Thyroid gland (tissue), 4 donors: ENCODE data around the gene CHST8. TPM values are rescaled to one million over a fixed set of nuclear protein-coding genes. Genes with fewer than 3 reads are reported as not detected.
"Not testable (repeated sequence)": the region's sequence is repeated elsewhere in the genome, so short reads cannot be mapped to it uniquely, and the experiment has no call there.

Experiments used
- DNase-seq, 2 donors: peaks; one replicate each; pipeline ENCODE4 v3.0.0-alpha.2; 2019
- H3K27ac ChIP-seq, 3 donors: fragments of 200-600 bp; sonication (generic); 1 replicate in 2 of 3; 2 replicates in 1 of 3; pipeline ENCODE4 v1.5.1; 2016 to 2019; ENCODE audit warnings: mild to moderate bottlenecking in 1 of 3, moderate library complexity in 1 of 3
- H3K27me3 ChIP-seq: fragments of 200-600 bp; sonication (generic); one replicate; pipeline ENCODE4 v1.5.1; 2019
- H3K36me3 ChIP-seq, 2 donors: fragments of 200-600 bp; sonication (generic); one replicate each; pipeline ENCODE4 v1.5.1; 2016 to 2019
- H3K4me1 ChIP-seq, 2 donors: fragments of 200-600 bp; sonication (generic); one replicate each; pipeline ENCODE4 v1.5.1; 2017 to 2019
- H3K4me3 ChIP-seq, 3 donors: fragments of 200-600 bp; sonication (generic); replicated peaks in 1 of 3; 1 replicate in 2 of 3; 2 replicates in 1 of 3; pipeline ENCODE4 v1.5.1; 2016; ENCODE audit warnings: mild to moderate bottlenecking in 1 of 3
- H3K9me3 ChIP-seq: fragments of 200-600 bp; sonication (generic); one replicate; pipeline ENCODE4 v1.5.1; 2017
- POLR2A ChIP-seq, 2 donors: fragments of 450-650 bp; IDR thresholded peaks; one replicate each; pipeline ENCODE4 v1.6.1; 2017; ENCODE audit warnings: antibody characterized with exemption in 2 of 2, mild to moderate bottlenecking in 2 of 2, moderate library complexity in 1 of 2
- WGBS, 2 donors: methylation state at CpG; one replicate each; pipeline ENCODE4 v1.1.5; 2017; 5-methylcytosine and 5-hydroxymethylcytosine counted together
- intact Hi-C: fragments of 100-400 bp; cut with DNase I; formaldehyde crosslinking; loops from one replicate; pipeline ENCODE4 v1.15.1; 2023
- total RNA-seq, 4 donors: library from RNA; depleted of rRNA; stranded (reverse); fragments of >200 nt; gene quantifications; one replicate each; pipeline ENCODE4 v1.2.3, GENCODE V29; 2016
- TF ChIP-seq, protein P1 (sequence below), 6 experiments: fragments of 200-600 bp in 3 of 6; fragments of 450-650 bp in 3 of 6; sonication (generic) in 3 of 6; IDR thresholded peaks; one replicate each; pipeline ENCODE4 v1.5.1; 2016 to 2019; ENCODE audit warnings: antibody characterized with exemption in 6 of 6, mild to moderate bottlenecking in 2 of 6, inconsistent platforms in 1 of 6, moderate library complexity in 1 of 6

Gene CHST8
- total RNA-seq, 4 donors from 2014 or later = 0.83 to 2.6 (median 1.4) TPM; not detected in 1

GRCh38 chr19:33616346-33616745 lies 5.4 kb upstream of the CHST8 start:
- 94% methylated on average over 3 of the region's 4 CpGs; no CpG with 5 or more reads in 1 of the 2 donors for WGBS, 2 donors
- intact Hi-C loops = no loop called here
- Histone ChIP-seq H3K27me3 (no peaks in the 10 kb centered on the region), H3K4me3 (no peak overlapping the region), H3K9me3 (no peaks in the 10 kb centered on the region), H3K4me1 (no peaks in the 10 kb centered on the region), H3K27ac (no peak overlapping the region), H3K36me3 (no peaks in the 10 kb centered on the region)
- no peak for TF ChIP-seq POLR2A (IDR thresholded peaks at IDR 0.05)
- TF ChIP-seq, protein P1, sequence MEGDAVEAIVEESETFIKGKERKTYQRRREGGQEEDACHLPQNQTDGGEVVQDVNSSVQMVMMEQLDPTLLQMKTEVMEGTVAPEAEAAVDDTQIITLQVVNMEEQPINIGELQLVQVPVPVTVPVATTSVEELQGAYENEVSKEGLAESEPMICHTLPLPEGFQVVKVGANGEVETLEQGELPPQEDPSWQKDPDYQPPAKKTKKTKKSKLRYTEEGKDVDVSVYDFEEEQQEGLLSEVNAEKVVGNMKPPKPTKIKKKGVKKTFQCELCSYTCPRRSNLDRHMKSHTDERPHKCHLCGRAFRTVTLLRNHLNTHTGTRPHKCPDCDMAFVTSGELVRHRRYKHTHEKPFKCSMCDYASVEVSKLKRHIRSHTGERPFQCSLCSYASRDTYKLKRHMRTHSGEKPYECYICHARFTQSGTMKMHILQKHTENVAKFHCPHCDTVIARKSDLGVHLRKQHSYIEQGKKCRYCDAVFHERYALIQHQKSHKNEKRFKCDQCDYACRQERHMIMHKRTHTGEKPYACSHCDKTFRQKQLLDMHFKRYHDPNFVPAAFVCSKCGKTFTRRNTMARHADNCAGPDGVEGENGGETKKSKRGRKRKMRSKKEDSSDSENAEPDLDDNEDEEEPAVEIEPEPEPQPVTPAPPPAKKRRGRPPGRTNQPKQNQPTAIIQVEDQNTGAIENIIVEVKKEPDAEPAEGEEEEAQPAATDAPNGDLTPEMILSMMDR (IDR thresholded peaks at IDR 0.05) = no peak
- no peak for DNase-seq

- H3K4me3 ChIP-seq = no peak overlapping the region
- no peak overlapping the region for H3K27ac ChIP-seq
- TF ChIP-seq, protein P1 (IDR thresholded peaks at IDR 0.05) = no peak
- no peak for TF ChIP-seq POLR2A (IDR thresholded peaks at IDR 0.05)
- H3K27me3 ChIP-seq = no peaks in the 10 kb centered on the region
- intact Hi-C loops = no loop called here
- H3K9me3 ChIP-seq = no peaks in the 10 kb centered on the region
- WGBS, 2 donors = 71 to 72% methylated on average over 4 of the region's 4 CpGs
- peaks cover 0 to under 1% of the 10 kb centered on the region in 2 donors for H3K4me1 ChIP-seq
- no peak for DNase-seq
- H3K36me3 ChIP-seq = no peaks in the 10 kb centered on the region
Measured at GRCh38 chr19:33616857-33617256, 4.9 kb upstream of the CHST8 start.

- WGBS, 2 donors = 82 to 83% methylated on average over 1 to 2 of the region's 2 CpGs
- intact Hi-C loops, H3K4me3 ChIP-seq, H3K27me3 ChIP-seq, H3K27ac ChIP-seq, DNase-seq, H3K9me3 ChIP-seq, H3K36me3 ChIP-seq: not testable (repeated sequence)
- peaks cover 3 to 13% of the 10 kb centered on the region in 2 donors for H3K4me1 ChIP-seq
Measured at GRCh38 chr19:33618363-33618762, 3.4 kb upstream of the CHST8 start.

DNA sequence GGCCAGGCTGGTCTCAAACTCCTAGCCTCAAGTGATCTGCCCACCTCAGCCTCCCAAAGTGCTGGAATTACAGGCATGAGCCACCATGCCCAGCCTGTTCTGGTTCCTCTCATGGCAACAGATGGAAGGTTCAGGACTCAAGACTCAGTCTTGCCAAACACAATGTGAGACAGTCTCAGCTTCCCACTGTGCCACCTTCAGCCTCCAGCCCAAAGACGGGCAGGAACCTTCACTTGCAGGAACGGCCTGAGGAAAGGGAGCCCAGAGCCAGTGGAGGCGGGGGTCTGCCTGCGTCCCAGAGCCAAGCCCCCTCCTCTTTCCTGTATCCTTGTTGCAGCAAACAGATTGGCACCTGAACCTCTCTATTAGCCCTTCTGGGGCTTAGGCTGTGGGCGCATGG lies 2.9 kb upstream of the CHST8 start:
- Histone ChIP-seq H3K4me3 (no peak overlapping the region), H3K4me1 (peaks cover 3 to 13% of the 10 kb centered on the region in 2 donors), H3K36me3 (no peaks in the 10 kb centered on the region), H3K27me3 (no peaks in the 10 kb centered on the region), H3K9me3 (no peaks in the 10 kb centered on the region), H3K27ac (no peak overlapping the region)
- WGBS, 2 donors = 74 to 81% methylated on average over 3 to 4 of the region's 5 CpGs
- DNase-seq = no peak
- TF ChIP-seq, protein P1 (IDR thresholded peaks at IDR 0.05) = no peak
- no peak for TF ChIP-seq POLR2A (IDR thresholded peaks at IDR 0.05)
- intact Hi-C loops = no loop called here

DNA sequence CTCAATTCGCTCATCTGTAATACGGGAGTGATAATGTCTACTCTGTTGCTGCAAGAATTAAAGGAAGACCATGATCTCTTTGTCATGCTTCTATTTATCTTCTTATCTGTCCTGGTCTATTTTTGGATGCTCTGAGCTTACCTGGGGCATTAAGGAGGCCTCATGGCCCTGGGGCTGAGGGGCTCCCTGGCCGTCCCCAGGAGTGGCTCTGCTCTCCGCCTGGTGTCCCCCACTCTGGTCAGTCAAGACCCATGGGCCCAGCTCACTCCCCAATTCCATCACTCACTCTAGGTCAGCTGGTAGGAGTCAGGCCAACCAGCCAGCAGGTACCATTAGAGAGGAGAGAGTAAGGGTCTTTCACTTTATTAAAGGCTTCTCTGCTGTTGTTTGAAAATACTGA lies 1.1 kb upstream of the CHST8 start:
- no peak overlapping the region for H3K4me3 ChIP-seq
- intact Hi-C loops = no loop called here
- H3K27ac ChIP-seq = no peak overlapping the region
- no peaks in the 10 kb centered on the region for H3K27me3 ChIP-seq
- H3K36me3 ChIP-seq = no peaks in the 10 kb centered on the region
- WGBS, 2 donors = 88 to 95% methylated on average over 4 of the region's 4 CpGs
- DNase-seq = no peak
- TF ChIP-seq, protein P1 (IDR thresholded peaks at IDR 0.05) = no peak
- no peak for TF ChIP-seq POLR2A (IDR thresholded peaks at IDR 0.05)
- H3K4me1 ChIP-seq = peaks cover 3 to 13% of the 10 kb centered on the region in 2 donors
- no peaks in the 10 kb centered on the region for H3K9me3 ChIP-seq
